HEK293 (cell line): ENCODE results near the gene PNLDC1.

Experiments
- BCL11A ChIP-seq: fragments of 450-650 bp; formaldehyde crosslinking; IDR thresholded peaks from 2 replicates; pipeline ENCODE4 v1.5.1; 2016; ENCODE audit warnings: low read depth, missing biosample characterization, missing genetic modification characterization
- FEZF1 ChIP-seq: fragments of 450-650 bp; formaldehyde crosslinking; IDR thresholded peaks from 2 replicates; pipeline ENCODE4 v1.5.1; 2016; ENCODE audit warnings: missing biosample characterization, missing genetic modification characterization
- GFI1B ChIP-seq: fragments of 450-650 bp; formaldehyde crosslinking; IDR thresholded peaks from 2 replicates; pipeline ENCODE4 v1.5.1; 2016; ENCODE audit warnings: missing biosample characterization, missing genetic modification characterization
- GLI2 ChIP-seq: fragments of 450-650 bp; formaldehyde crosslinking; IDR thresholded peaks from 2 replicates; pipeline ENCODE4; 2017; ENCODE audit warnings: missing biosample characterization, missing genetic modification characterization, low read depth, borderline replicate concordance
- HOXC10 ChIP-seq: sonication (generic); formaldehyde crosslinking; IDR thresholded peaks from 2 replicates; pipeline ENCODE4 v1.8.1; 2023; ENCODE audit warnings: mild to moderate bottlenecking, missing genetic modification reagents
- SETDB1 ChIP-seq: IDR thresholded peaks from one replicate; pipeline ENCODE4 v1.6.1; 2017; ENCODE audit warnings: mild to moderate bottlenecking, low read length, moderate library complexity, mixed read lengths; ENCODE audit not compliant: insufficient read length
- ZBTB48 ChIP-seq: fragments of 450-650 bp; formaldehyde crosslinking; IDR thresholded peaks from 2 replicates; pipeline ENCODE4 v1.5.1; 2016; ENCODE audit warnings: missing biosample characterization, missing genetic modification characterization
- ZBTB6 ChIP-seq: fragments of 450-650 bp; formaldehyde crosslinking; IDR thresholded peaks from 2 replicates; pipeline ENCODE4 v1.5.1; 2017; ENCODE audit warnings: missing biosample characterization, missing genetic modification characterization
- ZNF140 ChIP-seq: fragments of 450-650 bp; formaldehyde crosslinking; IDR thresholded peaks from 2 replicates; pipeline ENCODE4 v1.5.1; 2016; ENCODE audit warnings: missing biosample characterization, missing genetic modification characterization
- ZNF16 ChIP-seq: fragments of 450-650 bp; formaldehyde crosslinking; IDR thresholded peaks from 2 replicates; pipeline ENCODE4 v1.5.1; 2016; ENCODE audit warnings: low read depth, missing biosample characterization, missing genetic modification characterization
- ZNF175 ChIP-seq: fragments of 450-650 bp; formaldehyde crosslinking; IDR thresholded peaks from 2 replicates; pipeline ENCODE4 v1.5.1; 2016; ENCODE audit warnings: missing biosample characterization, missing genetic modification characterization
- ZNF23 ChIP-seq: fragments of 450-650 bp; formaldehyde crosslinking; IDR thresholded peaks from 2 replicates; pipeline ENCODE4 v1.5.1; 2016; ENCODE audit warnings: missing biosample characterization, missing genetic modification characterization, borderline replicate concordance
- ZNF239 ChIP-seq: fragments of 450-650 bp; formaldehyde crosslinking; IDR thresholded peaks from 2 replicates; pipeline ENCODE4 v1.5.1; 2016; ENCODE audit warnings: missing biosample characterization, missing genetic modification characterization
- ZNF266 ChIP-seq: fragments of 450-650 bp; formaldehyde crosslinking; IDR thresholded peaks from 2 replicates; pipeline ENCODE4 v1.5.1; 2016; ENCODE audit warnings: missing biosample characterization, missing genetic modification characterization, low read depth
- ZNF302 ChIP-seq: fragments of 450-650 bp; formaldehyde crosslinking; IDR thresholded peaks from 2 replicates; pipeline ENCODE4 v1.5.1; 2016; ENCODE audit warnings: missing biosample characterization, missing genetic modification characterization, low read depth
- ZNF311 ChIP-seq: fragments of 450-650 bp; formaldehyde crosslinking; IDR thresholded peaks from 2 replicates; pipeline ENCODE4 v1.5.1; 2017; ENCODE audit warnings: missing biosample characterization, missing genetic modification characterization, borderline replicate concordance
- ZNF354C ChIP-seq: fragments of 450-650 bp; formaldehyde crosslinking; IDR thresholded peaks from 2 replicates; pipeline ENCODE4 v1.5.1; 2016; ENCODE audit warnings: missing biosample characterization, missing genetic modification characterization, low read depth, borderline replicate concordance
- ZNF391 ChIP-seq: fragments of 450-650 bp; formaldehyde crosslinking; IDR thresholded peaks from 2 replicates; pipeline ENCODE4 v1.5.1; 2016; ENCODE audit warnings: low read depth, missing biosample characterization, missing genetic modification characterization, borderline replicate concordance
- ZNF404 ChIP-seq: fragments of 450-650 bp; formaldehyde crosslinking; IDR thresholded peaks from 2 replicates; pipeline ENCODE4 v1.5.1; 2017; ENCODE audit warnings: missing biosample characterization, missing genetic modification characterization
- ZNF48 ChIP-seq: fragments of 450-650 bp; formaldehyde crosslinking; IDR thresholded peaks from 2 replicates; pipeline ENCODE4 v1.5.1; 2016; ENCODE audit warnings: missing biosample characterization, missing genetic modification characterization
- ZNF521 ChIP-seq: fragments of 450-650 bp; formaldehyde crosslinking; IDR thresholded peaks from 2 replicates; pipeline ENCODE4 v1.5.1; 2017; ENCODE audit warnings: missing biosample characterization, mild to moderate bottlenecking, missing genetic modification characterization
- ZNF529 ChIP-seq: fragments of 450-650 bp; formaldehyde crosslinking; IDR thresholded peaks from 2 replicates; pipeline ENCODE4 v1.5.1; 2017; ENCODE audit warnings: missing genetic modification characterization, missing biosample characterization; ENCODE audit not compliant: insufficient replicate concordance
- ZNF558 ChIP-seq: fragments of 450-650 bp; formaldehyde crosslinking; IDR thresholded peaks from 2 replicates; pipeline ENCODE4 v1.5.1; 2016; ENCODE audit warnings: missing biosample characterization, missing genetic modification characterization
- ZNF585B ChIP-seq: fragments of 450-650 bp; formaldehyde crosslinking; IDR thresholded peaks from 2 replicates; pipeline ENCODE4 v1.5.1; 2016; ENCODE audit warnings: missing biosample characterization, missing genetic modification characterization
- ZNF692 ChIP-seq: fragments of 450-650 bp; formaldehyde crosslinking; IDR thresholded peaks from 2 replicates; pipeline ENCODE4 v1.5.1; 2016; ENCODE audit warnings: missing biosample characterization, missing genetic modification characterization
- ZNF776 ChIP-seq: fragments of 450-650 bp; formaldehyde crosslinking; IDR thresholded peaks from 2 replicates; pipeline ENCODE4 v1.5.0; 2017; ENCODE audit warnings: missing biosample characterization, missing genetic modification characterization, borderline replicate concordance
- TF ChIP-seq, protein P1 (sequence below): fragments of 450-650 bp; formaldehyde crosslinking; IDR thresholded peaks from 2 replicates; pipeline ENCODE4 v1.5.1; 2017; ENCODE audit warnings: missing biosample characterization, missing genetic modification characterization
- TF ChIP-seq, protein P2 (sequence below): fragments of 450-650 bp; formaldehyde crosslinking; IDR thresholded peaks from 2 replicates; pipeline ENCODE4 v1.5.1; 2016; ENCODE audit warnings: missing biosample characterization, missing genetic modification characterization
- TF ChIP-seq, protein P3 (sequence below): fragments of 450-650 bp; formaldehyde crosslinking; IDR thresholded peaks from 2 replicates; pipeline ENCODE4 v1.5.1; 2016; ENCODE audit warnings: missing biosample characterization, missing genetic modification characterization
- TF ChIP-seq, protein P4 (sequence below): fragments of 450-650 bp; formaldehyde crosslinking; IDR thresholded peaks from 2 replicates; pipeline ENCODE4 v1.5.1; 2016; ENCODE audit warnings: missing biosample characterization, missing genetic modification characterization, low read depth

The PNLDC1 gene

DNA sequence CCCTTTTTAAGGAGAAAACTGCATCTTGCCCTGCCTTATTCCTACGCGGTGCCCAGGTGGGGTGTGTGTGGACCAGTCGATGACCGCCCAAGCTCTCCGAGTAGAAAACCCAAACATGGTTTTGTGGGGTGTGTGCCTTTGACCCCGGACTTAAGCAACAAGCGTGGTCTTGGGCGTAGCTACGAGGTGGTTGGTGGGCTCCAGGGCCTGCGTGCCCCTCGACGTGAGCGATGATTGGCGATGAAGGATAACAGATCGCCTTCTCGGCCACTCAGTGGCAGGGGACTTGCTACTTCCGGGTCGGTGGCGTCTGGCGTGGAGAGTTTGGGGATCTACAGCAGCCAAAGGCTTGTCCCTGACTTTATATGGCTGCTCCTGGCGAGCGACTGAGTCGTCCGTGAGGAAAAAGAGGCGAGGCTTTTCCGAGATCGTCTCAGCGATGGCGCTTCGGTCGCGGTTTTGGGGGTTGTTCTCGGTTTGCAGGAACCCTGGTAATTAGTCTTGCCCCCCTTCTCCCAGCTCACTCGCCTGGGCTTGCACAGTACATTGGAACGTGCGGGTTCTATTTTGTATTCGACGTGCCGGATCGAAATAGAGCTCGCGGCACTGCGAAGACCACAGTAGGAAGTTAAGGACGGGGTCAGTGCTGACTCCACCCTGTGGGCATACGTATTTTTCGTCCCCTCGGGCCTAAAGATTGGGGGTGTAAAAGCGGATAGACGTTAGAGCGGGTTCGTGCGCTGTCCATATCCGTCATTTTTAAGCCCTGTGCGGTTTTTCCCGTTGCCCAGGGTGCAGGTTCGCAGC is 9.7 kb upstream of the PNLDC1 start, which contains the start of gene MRPL18 (continued):
- TF ChIP-seq ZBTB6 (no peak), ZNF529 (tag by site-specific recombination) (no peak), ZNF776 (tag by site-specific recombination) (no peak), ZNF175 (tag by site-specific recombination) (no peak), ZNF239 (tag by site-specific recombination) (no peak), ZNF404 (tag by site-specific recombination) (no peak), ZNF521 (tag by site-specific recombination) (no peak), FEZF1 (peak; percentile 27; the same call in 1 of the 2 replicates), SETDB1 (no peak), ZNF302 (tag by site-specific recombination) (no peak), ZNF585B (tag by site-specific recombination) (no peak), ZBTB48 (tag by site-specific recombination) (peak; percentile 89), ZNF311 (tag by site-specific recombination) (no peak), ZNF266 (tag by site-specific recombination) (no peak), ZNF16 (tag by site-specific recombination) (no peak), ZNF558 (tag by site-specific recombination) (0 out of 2 replicates have a peak, but pooled peaks have one; percentile 9), GLI2 (no peak), ZNF391 (no peak), ZNF23 (no peak), ZNF692 (tag by site-specific recombination) (no peak), GFI1B (no peak), ZNF354C (tag by site-specific recombination) (no peak), ZNF140 (no peak), BCL11A (no peak), ZNF48 (tag by site-specific recombination) (no peak), HOXC10 (CRISPR knock-in tag) (no peak)
- TF ChIP-seq, protein P1, sequence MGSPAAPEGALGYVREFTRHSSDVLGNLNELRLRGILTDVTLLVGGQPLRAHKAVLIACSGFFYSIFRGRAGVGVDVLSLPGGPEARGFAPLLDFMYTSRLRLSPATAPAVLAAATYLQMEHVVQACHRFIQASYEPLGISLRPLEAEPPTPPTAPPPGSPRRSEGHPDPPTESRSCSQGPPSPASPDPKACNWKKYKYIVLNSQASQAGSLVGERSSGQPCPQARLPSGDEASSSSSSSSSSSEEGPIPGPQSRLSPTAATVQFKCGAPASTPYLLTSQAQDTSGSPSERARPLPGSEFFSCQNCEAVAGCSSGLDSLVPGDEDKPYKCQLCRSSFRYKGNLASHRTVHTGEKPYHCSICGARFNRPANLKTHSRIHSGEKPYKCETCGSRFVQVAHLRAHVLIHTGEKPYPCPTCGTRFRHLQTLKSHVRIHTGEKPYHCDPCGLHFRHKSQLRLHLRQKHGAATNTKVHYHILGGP (tag by site-specific recombination), result no peak
- TF ChIP-seq, protein P2, sequence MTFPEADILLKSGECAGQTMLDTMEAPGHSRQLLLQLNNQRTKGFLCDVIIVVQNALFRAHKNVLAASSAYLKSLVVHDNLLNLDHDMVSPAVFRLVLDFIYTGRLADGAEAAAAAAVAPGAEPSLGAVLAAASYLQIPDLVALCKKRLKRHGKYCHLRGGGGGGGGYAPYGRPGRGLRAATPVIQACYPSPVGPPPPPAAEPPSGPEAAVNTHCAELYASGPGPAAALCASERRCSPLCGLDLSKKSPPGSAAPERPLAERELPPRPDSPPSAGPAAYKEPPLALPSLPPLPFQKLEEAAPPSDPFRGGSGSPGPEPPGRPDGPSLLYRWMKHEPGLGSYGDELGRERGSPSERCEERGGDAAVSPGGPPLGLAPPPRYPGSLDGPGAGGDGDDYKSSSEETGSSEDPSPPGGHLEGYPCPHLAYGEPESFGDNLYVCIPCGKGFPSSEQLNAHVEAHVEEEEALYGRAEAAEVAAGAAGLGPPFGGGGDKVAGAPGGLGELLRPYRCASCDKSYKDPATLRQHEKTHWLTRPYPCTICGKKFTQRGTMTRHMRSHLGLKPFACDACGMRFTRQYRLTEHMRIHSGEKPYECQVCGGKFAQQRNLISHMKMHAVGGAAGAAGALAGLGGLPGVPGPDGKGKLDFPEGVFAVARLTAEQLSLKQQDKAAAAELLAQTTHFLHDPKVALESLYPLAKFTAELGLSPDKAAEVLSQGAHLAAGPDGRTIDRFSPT, result no peak
- TF ChIP-seq, protein P3, sequence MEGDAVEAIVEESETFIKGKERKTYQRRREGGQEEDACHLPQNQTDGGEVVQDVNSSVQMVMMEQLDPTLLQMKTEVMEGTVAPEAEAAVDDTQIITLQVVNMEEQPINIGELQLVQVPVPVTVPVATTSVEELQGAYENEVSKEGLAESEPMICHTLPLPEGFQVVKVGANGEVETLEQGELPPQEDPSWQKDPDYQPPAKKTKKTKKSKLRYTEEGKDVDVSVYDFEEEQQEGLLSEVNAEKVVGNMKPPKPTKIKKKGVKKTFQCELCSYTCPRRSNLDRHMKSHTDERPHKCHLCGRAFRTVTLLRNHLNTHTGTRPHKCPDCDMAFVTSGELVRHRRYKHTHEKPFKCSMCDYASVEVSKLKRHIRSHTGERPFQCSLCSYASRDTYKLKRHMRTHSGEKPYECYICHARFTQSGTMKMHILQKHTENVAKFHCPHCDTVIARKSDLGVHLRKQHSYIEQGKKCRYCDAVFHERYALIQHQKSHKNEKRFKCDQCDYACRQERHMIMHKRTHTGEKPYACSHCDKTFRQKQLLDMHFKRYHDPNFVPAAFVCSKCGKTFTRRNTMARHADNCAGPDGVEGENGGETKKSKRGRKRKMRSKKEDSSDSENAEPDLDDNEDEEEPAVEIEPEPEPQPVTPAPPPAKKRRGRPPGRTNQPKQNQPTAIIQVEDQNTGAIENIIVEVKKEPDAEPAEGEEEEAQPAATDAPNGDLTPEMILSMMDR (tag by site-specific recombination), result no peak
- TF ChIP-seq, protein P4, sequence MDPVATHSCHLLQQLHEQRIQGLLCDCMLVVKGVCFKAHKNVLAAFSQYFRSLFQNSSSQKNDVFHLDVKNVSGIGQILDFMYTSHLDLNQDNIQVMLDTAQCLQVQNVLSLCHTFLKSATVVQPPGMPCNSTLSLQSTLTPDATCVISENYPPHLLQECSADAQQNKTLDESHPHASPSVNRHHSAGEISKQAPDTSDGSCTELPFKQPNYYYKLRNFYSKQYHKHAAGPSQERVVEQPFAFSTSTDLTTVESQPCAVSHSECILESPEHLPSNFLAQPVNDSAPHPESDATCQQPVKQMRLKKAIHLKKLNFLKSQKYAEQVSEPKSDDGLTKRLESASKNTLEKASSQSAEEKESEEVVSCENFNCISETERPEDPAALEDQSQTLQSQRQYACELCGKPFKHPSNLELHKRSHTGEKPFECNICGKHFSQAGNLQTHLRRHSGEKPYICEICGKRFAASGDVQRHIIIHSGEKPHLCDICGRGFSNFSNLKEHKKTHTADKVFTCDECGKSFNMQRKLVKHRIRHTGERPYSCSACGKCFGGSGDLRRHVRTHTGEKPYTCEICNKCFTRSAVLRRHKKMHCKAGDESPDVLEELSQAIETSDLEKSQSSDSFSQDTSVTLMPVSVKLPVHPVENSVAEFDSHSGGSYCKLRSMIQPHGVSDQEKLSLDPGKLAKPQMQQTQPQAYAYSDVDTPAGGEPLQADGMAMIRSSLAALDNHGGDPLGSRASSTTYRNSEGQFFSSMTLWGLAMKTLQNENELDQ (tag by site-specific recombination), result no peak
